PFSK-1 (cell line): Measurements from ENCODE around the gene UEVLD.

Source experiments
- FOXP2 ChIP-seq: optimal IDR thresholded peaks from 2 replicates; pipeline ENCODE3; 2011; ENCODE audit warnings: borderline replicate concordance, control low read depth, inconsistent platforms; ENCODE audit not compliant: insufficient read depth; ENCODE audit errors: extremely low read length, extremely low read depth
- POLR2AphosphoS5 ChIP-seq: IDR thresholded peaks from 2 replicates; pipeline ENCODE4 v1.6.1; 2012; ENCODE audit warnings: low read depth, mild to moderate bottlenecking, control low read depth, low read length, moderate library complexity
- SIN3A ChIP-seq: IDR thresholded peaks from 2 replicates; pipeline ENCODE4 v1.6.1; 2012; ENCODE audit warnings: mild to moderate bottlenecking, low read length, moderate library complexity, borderline replicate concordance; ENCODE audit not compliant: insufficient read depth
- TAF1 ChIP-seq: IDR thresholded peaks from 2 replicates; pipeline ENCODE4 v1.6.1; 2012; ENCODE audit warnings: low read length, control low read depth, borderline replicate concordance; ENCODE audit not compliant: insufficient read depth

DNA sequence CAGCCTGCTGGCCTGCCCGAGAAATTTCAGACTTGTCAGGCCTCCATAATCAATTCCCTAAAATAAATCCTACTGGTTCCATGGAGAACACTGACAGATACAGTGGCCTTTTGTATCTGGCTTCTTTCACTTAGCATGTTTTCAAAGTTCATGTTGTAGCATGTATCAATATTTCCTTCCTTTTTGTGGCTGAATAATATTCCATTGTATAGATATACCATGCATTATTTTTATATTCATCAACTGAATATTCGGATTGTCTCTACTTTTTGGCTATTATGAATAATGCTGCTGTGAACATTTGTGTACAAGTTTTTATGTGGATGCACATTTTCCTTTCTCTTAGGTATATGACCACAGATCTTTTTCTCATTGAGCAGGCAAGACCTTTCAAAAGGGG is 35.2 kb upstream of the UEVLD start:
- TF ChIP-seq POLR2AphosphoS5: no peak
- TF ChIP-seq SIN3A: no peak
- no peak for TF ChIP-seq FOXP2
- no peak for TF ChIP-seq TAF1
